ENCODE data around the gene ELAPOR1.

DNA sequence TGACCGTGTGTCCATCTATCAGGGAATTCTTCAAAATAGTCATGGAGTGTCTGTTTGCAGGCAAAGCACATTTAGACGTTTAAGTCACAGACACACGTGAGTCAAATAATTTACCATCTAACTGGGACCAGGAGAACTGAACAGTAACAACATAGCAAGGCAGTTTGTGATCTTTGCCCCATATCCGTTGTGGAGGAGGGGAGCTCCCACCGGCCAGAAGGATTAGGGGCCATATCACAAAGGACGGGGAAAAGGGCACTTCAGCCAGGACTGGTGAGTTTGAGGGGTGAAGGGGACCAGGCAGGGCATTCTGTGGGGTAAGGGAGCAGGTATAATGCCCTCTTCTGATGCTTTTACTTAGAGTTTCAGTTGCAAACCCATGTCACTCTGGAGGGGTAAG, 22.9 kb downstream of the ELAPOR1 start:
- no peak for TF ChIP-seq POLR2A (IDR thresholded peaks at IDR 0.05)
- no peak for TF ChIP-seq CTCF (IDR thresholded peaks at IDR 0.05)
